SK-N-SH treated with all-trans-retinoic acid at 6 μM for 48 hours (cell line): Measurements from ENCODE around the gene MAPK10.

Source experiments
- ARNTL ChIP-seq: fragments of 450-650 bp; formaldehyde crosslinking; IDR thresholded peaks from 2 replicates; pipeline ENCODE4 v1.5.0; 2020; ENCODE audit warnings: low read depth, mild to moderate bottlenecking, moderate library complexity, borderline replicate concordance
- CSDC2 ChIP-seq: fragments of 250-450 bp; sonication (Bioruptor Pico); IDR thresholded peaks from 2 replicates; pipeline ENCODE4 v1.5.0; 2020; ENCODE audit warnings: mild to moderate bottlenecking, moderate library complexity
- ISL1 ChIP-seq: fragments of 250-450 bp; sonication (Bioruptor Pico); IDR thresholded peaks from 2 replicates; pipeline ENCODE4 v2.1.2; 2022; ENCODE audit warnings: mild to moderate bottlenecking, moderate library complexity
- OSR1 ChIP-seq: fragments of 250-450 bp; sonication (Bioruptor Pico); IDR thresholded peaks from 2 replicates; pipeline ENCODE4 v1.8.0; 2022; ENCODE audit warnings: moderate library complexity, mild to moderate bottlenecking, inconsistent platforms
- PPARA ChIP-seq: fragments of 250-450 bp; sonication (Bioruptor Pico); IDR thresholded peaks from 2 replicates; pipeline ENCODE4 v1.5.0; 2020; ENCODE audit warnings: mild to moderate bottlenecking, borderline replicate concordance
- RARB ChIP-seq: fragments of 250-450 bp; sonication (Bioruptor Pico); IDR thresholded peaks from 2 replicates; pipeline ENCODE4 v1.8.0; 2021; ENCODE audit warnings: mild to moderate bottlenecking, moderate library complexity
- TOX ChIP-seq: fragments of 250-450 bp; sonication (Bioruptor Pico); IDR thresholded peaks from 2 replicates; pipeline ENCODE4 v1.8.0; 2021; ENCODE audit warnings: mild to moderate bottlenecking, moderate library complexity, borderline replicate concordance
- ZC3H10 ChIP-seq: fragments of 250-450 bp; sonication (Bioruptor Pico); IDR thresholded peaks from 2 replicates; pipeline ENCODE4 v1.5.1; 2021; ENCODE audit warnings: mild to moderate bottlenecking, moderate library complexity
- ZFP30 ChIP-seq: fragments of 450-650 bp; formaldehyde crosslinking; IDR thresholded peaks from 2 replicates; pipeline ENCODE4 v1.5.0; 2022; ENCODE audit warnings: mild to moderate bottlenecking, moderate library complexity
- TF ChIP-seq, protein P1 (sequence below): fragments of 250-450 bp; sonication (Bioruptor Pico); IDR thresholded peaks from 2 replicates; pipeline ENCODE4 v1.8.0; 2020; ENCODE audit warnings: mild to moderate bottlenecking, moderate library complexity, borderline replicate concordance
- TF ChIP-seq, protein P2 (sequence below): fragments of 250-450 bp; sonication (Bioruptor Pico); IDR thresholded peaks from 2 replicates; pipeline ENCODE4 v1.5.1; 2020; ENCODE audit warnings: low read depth, mild to moderate bottlenecking, moderate library complexity

DNA sequence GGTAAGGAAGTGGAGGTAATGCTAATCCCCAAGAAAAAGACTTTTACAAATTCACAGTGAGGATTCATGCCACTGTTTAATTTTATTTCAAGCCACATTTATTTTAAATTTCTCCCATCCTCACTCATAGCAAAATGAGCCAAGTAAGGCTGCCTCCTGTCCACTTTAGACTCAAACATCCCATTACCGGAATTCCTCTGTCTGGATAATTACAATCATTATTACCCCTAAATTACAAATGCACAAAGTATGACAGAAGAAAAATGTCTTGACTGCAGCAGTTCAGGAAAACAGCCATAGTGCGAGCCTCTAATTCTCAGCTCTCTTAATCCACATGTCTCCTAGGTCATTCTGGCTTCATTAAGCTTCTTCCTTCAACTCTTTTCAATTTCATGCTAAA lies 57.0 kb downstream of the MAPK10 start:
- no peak for TF ChIP-seq OSR1
- TF ChIP-seq PPARA (CRISPR knock-in tag) = no peak
- no peak for TF ChIP-seq ZC3H10 (CRISPR knock-in tag)
- TF ChIP-seq, protein P1, sequence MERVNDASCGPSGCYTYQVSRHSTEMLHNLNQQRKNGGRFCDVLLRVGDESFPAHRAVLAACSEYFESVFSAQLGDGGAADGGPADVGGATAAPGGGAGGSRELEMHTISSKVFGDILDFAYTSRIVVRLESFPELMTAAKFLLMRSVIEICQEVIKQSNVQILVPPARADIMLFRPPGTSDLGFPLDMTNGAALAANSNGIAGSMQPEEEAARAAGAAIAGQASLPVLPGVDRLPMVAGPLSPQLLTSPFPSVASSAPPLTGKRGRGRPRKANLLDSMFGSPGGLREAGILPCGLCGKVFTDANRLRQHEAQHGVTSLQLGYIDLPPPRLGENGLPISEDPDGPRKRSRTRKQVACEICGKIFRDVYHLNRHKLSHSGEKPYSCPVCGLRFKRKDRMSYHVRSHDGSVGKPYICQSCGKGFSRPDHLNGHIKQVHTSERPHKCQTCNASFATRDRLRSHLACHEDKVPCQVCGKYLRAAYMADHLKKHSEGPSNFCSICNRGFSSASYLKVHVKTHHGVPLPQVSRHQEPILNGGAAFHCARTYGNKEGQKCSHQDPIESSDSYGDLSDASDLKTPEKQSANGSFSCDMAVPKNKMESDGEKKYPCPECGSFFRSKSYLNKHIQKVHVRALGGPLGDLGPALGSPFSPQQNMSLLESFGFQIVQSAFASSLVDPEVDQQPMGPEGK (CRISPR knock-in tag) = no peak
- no peak for TF ChIP-seq ARNTL (CRISPR knock-in tag)
- no peak for TF ChIP-seq ISL1 (CRISPR knock-in tag)
- TF ChIP-seq CSDC2 (CRISPR knock-in tag) = no peak
- TF ChIP-seq ZFP30 (CRISPR knock-in tag) = no peak
- TF ChIP-seq RARB (CRISPR knock-in tag) = no peak
- TF ChIP-seq TOX (CRISPR knock-in tag) = no peak
- TF ChIP-seq, protein P2, sequence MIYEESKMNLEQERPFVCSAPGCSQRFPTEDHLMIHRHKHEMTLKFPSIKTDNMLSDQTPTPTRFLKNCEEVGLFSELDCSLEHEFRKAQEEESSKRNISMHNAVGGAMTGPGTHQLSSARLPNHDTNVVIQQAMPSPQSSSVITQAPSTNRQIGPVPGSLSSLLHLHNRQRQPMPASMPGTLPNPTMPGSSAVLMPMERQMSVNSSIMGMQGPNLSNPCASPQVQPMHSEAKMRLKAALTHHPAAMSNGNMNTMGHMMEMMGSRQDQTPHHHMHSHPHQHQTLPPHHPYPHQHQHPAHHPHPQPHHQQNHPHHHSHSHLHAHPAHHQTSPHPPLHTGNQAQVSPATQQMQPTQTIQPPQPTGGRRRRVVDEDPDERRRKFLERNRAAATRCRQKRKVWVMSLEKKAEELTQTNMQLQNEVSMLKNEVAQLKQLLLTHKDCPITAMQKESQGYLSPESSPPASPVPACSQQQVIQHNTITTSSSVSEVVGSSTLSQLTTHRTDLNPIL (CRISPR knock-in tag) = no peak
